K562 (cell line): ENCODE measurements around the gene GIT2. TPM values are rescaled to one million over a fixed set of nuclear protein-coding genes. Genes with fewer than 3 reads are reported as not detected.
A peak's percentile ranks its signal among the peaks of the same experiment; 100 is the strongest.

Experiments
- HCFC1 ChIP-seq: IDR thresholded peaks from 2 replicates; pipeline ENCODE4 v1.6.1; 2012; ENCODE audit warnings: low read depth, low read length, improper control_type of control experiment
- NR2C1 ChIP-seq, 2 experiments: fragments of 450-650 bp; IDR thresholded peaks; 2 replicates each; pipeline ENCODE4 v1.6.1; 2017; ENCODE audit warnings: mild to moderate bottlenecking in 2 of 2, antibody characterized with exemption in 1 of 2, inconsistent platforms in 1 of 2, missing compliant biosample characterization in 1 of 2, missing genetic modification characterization in 1 of 2
- SIN3A ChIP-seq, 2 experiments: fragments of 150-350 bp in 1 of 2; IDR thresholded peaks; 2 replicates each; pipeline ENCODE4 v1.6.1; 2011 to 2016; ENCODE audit warnings: borderline replicate concordance in 2 of 2, low read depth in 2 of 2, low read length in 2 of 2, mild to moderate bottlenecking in 2 of 2, moderate library complexity in 2 of 2; ENCODE audit not compliant: control insufficient read depth in 1 of 2
- SMARCA4 ChIP-seq: fragments of 450-650 bp; IDR thresholded peaks from 2 replicates; pipeline ENCODE4 v1.6.1; 2016
- ZNF146 ChIP-seq: IDR thresholded peaks from one replicate; pipeline ENCODE4 v1.6.1; 2018; ENCODE audit warnings: missing compliant biosample characterization; ENCODE audit not compliant: unreplicated experiment
- ZNF165 ChIP-seq: fragments of 250-450 bp; sonication (Bioruptor Pico); IDR thresholded peaks from 2 replicates; pipeline ENCODE4 v1.4.0; 2020; ENCODE audit warnings: borderline replicate concordance
- polyA plus RNA-seq, 8 experiments: library from polyadenylated mRNA; depleted of rRNA in 4 of 8; stranded (reverse) in 5 of 8; unstranded in 3 of 8; fragments of >200 nt; fragmentation: Nextera tagmentation in 2 of 8; fragmentation: Illumina TruSeq in 1 of 8; extraction: Ambion mirVana in 2 of 8; extraction: Trizol in 1 of 8; gene quantifications; 2 replicates each; pipeline versions ENCODE4 v1.2.1 to v1.2.3, GENCODE V29; 2011 to 2014; ENCODE audit warnings: inconsistent platforms in 1 of 8, missing spikeins in 1 of 8
- total RNA-seq, 7 experiments: library from RNA; depleted of rRNA in 6 of 7; stranded (reverse); fragments of >200 nt in 6 of 7; fragmentation: Illumina TruSeq in 2 of 7; extraction: Trizol in 2 of 7; gene quantifications; 2 replicates each; pipeline versions ENCODE4 v1.2.1 to v1.2.3, GENCODE V29; 2011 to 2021; ENCODE audit warnings: low replicate concordance in 1 of 7
- TF ChIP-seq, protein P1 (sequence below): sonication (generic); formaldehyde crosslinking; IDR thresholded peaks from 2 replicates; pipeline ENCODE4 v1.4.0; 2020; ENCODE audit warnings: mild to moderate bottlenecking, missing genetic modification reagents
- TF ChIP-seq, protein P2 (sequence below): fragments of 450-650 bp; IDR thresholded peaks from 2 replicates; pipeline ENCODE4 v1.6.1; 2017; ENCODE audit warnings: antibody characterized with exemption
- TF ChIP-seq, protein P3 (sequence below): sonication (generic); formaldehyde crosslinking; IDR thresholded peaks from 2 replicates; pipeline ENCODE4 v1.8.0; 2022; ENCODE audit warnings: missing genetic modification reagents, mild to moderate bottlenecking, borderline replicate concordance
- TF ChIP-seq, protein P4 (sequence below): fragments of 250-450 bp; sonication (Bioruptor Pico); IDR thresholded peaks from 2 replicates; pipeline ENCODE4 v1.9.0; 2021; ENCODE audit warnings: mild to moderate bottlenecking
- TF ChIP-seq, protein P5 (sequence below): fragments of 450-650 bp; conservative IDR thresholded peaks from 2 replicates; pipeline ENCODE4 v1.6.1; 2016; ENCODE audit warnings: missing genetic modification characterization, low read depth, mild to moderate bottlenecking, control low read depth, missing compliant biosample characterization
- TF ChIP-seq, protein P6 (sequence below): sonication (generic); formaldehyde crosslinking; IDR thresholded peaks from 2 replicates; pipeline ENCODE4 v1.8.0; 2022; ENCODE audit warnings: missing genetic modification reagents, mild to moderate bottlenecking, borderline replicate concordance
- TF ChIP-seq, protein P7 (sequence below): fragments of 250-450 bp; sonication (Bioruptor Pico); IDR thresholded peaks from 2 replicates; pipeline ENCODE4 v1.4.0; 2020; ENCODE audit warnings: mild to moderate bottlenecking

The GIT2 gene
- total and polyA plus RNA-seq, 9 of the 15 experiments (the other 6 are each of a cell fraction or from before 2014, with no cell fraction given) = 4.0 to 30.4 (median 23.5) TPM

DNA sequence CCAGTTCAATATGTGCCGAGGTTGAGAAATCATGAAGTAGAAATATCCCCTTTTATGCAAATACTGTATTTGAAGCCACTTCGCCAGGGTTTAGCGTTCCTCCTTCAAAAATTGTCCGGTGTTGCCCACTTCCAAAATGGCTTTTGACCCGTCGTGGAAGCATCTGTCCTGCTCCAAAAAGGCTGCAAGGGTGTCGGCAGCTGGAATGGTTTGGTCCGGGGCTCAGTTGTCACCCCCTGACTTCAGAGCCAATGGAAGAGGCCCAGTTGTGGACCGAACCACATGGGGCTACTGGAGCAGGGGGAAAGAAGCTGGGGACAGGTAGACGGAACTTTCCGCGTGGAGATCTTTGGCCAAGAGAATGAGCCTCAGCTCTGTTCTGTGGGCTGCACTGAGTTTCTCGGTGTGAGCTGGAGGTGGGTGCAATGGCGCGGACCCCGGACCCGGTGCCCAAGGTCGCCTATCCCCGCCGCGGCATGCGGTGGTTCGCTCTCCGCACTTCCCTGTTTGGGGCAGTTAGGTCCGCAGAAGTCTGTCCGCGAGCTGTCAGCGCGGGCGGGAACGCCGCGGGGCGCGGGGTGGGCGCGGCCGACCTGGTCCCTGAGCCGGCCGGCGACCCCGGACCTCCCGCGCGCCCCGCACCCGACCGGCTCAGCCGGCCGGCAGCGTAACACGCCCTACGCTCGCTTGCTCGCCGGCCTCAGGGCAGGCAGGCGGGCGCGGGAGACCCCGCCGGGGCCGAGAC lies 2.9 kb upstream of the GIT2 start, which contains the start of gene ANKRD13A (continued):
- TF ChIP-seq, protein P1, sequence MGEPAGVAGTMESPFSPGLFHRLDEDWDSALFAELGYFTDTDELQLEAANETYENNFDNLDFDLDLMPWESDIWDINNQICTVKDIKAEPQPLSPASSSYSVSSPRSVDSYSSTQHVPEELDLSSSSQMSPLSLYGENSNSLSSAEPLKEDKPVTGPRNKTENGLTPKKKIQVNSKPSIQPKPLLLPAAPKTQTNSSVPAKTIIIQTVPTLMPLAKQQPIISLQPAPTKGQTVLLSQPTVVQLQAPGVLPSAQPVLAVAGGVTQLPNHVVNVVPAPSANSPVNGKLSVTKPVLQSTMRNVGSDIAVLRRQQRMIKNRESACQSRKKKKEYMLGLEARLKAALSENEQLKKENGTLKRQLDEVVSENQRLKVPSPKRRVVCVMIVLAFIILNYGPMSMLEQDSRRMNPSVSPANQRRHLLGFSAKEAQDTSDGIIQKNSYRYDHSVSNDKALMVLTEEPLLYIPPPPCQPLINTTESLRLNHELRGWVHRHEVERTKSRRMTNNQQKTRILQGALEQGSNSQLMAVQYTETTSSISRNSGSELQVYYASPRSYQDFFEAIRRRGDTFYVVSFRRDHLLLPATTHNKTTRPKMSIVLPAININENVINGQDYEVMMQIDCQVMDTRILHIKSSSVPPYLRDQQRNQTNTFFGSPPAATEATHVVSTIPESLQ = no peak
- TF ChIP-seq ZNF165 (CRISPR knock-in tag) (no peak), ZNF146 (CRISPR knock-in tag) (no peak), SIN3A (IDR thresholded peaks at IDR 0.05; ENCODE audit: borderline replicate concordance in 2 of 2, control insufficient read depth in 1 of 2, low read depth in 2 of 2, low read length in 2 of 2) (peak in 1 of 2 experiments; percentile 96; a peak in 3 of 4 replicates), NR2C1 (IDR thresholded peaks at IDR 0.05) (peak; percentile 81), NR2C1 (tag; IDR thresholded peaks at IDR 0.05) (peak; percentile 83), SMARCA4 (0 out of 2 replicates have a peak, but pooled peaks have one; percentile 17), HCFC1 (peak; percentile 86)
- TF ChIP-seq, protein P2, sequence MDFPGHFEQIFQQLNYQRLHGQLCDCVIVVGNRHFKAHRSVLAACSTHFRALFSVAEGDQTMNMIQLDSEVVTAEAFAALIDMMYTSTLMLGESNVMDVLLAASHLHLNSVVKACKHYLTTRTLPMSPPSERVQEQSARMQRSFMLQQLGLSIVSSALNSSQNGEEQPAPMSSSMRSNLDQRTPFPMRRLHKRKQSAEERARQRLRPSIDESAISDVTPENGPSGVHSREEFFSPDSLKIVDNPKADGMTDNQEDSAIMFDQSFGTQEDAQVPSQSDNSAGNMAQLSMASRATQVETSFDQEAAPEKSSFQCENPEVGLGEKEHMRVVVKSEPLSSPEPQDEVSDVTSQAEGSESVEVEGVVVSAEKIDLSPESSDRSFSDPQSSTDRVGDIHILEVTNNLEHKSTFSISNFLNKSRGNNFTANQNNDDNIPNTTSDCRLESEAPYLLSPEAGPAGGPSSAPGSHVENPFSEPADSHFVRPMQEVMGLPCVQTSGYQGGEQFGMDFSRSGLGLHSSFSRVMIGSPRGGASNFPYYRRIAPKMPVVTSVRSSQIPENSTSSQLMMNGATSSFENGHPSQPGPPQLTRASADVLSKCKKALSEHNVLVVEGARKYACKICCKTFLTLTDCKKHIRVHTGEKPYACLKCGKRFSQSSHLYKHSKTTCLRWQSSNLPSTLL = no peak
- TF ChIP-seq, protein P3, sequence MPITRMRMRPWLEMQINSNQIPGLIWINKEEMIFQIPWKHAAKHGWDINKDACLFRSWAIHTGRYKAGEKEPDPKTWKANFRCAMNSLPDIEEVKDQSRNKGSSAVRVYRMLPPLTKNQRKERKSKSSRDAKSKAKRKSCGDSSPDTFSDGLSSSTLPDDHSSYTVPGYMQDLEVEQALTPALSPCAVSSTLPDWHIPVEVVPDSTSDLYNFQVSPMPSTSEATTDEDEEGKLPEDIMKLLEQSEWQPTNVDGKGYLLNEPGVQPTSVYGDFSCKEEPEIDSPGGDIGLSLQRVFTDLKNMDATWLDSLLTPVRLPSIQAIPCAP (CRISPR knock-in tag) = peak; percentile 48; the same call in 1 of the 2 replicates
- TF ChIP-seq, protein P4, sequence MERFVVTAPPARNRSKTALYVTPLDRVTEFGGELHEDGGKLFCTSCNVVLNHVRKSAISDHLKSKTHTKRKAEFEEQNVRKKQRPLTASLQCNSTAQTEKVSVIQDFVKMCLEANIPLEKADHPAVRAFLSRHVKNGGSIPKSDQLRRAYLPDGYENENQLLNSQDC = no peak
- TF ChIP-seq, protein P5, sequence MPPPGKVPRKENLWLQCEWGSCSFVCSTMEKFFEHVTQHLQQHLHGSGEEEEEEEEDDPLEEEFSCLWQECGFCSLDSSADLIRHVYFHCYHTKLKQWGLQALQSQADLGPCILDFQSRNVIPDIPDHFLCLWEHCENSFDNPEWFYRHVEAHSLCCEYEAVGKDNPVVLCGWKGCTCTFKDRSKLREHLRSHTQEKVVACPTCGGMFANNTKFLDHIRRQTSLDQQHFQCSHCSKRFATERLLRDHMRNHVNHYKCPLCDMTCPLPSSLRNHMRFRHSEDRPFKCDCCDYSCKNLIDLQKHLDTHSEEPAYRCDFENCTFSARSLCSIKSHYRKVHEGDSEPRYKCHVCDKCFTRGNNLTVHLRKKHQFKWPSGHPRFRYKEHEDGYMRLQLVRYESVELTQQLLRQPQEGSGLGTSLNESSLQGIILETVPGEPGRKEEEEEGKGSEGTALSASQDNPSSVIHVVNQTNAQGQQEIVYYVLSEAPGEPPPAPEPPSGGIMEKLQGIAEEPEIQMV (tag) = 0 out of 2 replicates have a peak, but pooled peaks have one; percentile 5
- TF ChIP-seq, protein P6, sequence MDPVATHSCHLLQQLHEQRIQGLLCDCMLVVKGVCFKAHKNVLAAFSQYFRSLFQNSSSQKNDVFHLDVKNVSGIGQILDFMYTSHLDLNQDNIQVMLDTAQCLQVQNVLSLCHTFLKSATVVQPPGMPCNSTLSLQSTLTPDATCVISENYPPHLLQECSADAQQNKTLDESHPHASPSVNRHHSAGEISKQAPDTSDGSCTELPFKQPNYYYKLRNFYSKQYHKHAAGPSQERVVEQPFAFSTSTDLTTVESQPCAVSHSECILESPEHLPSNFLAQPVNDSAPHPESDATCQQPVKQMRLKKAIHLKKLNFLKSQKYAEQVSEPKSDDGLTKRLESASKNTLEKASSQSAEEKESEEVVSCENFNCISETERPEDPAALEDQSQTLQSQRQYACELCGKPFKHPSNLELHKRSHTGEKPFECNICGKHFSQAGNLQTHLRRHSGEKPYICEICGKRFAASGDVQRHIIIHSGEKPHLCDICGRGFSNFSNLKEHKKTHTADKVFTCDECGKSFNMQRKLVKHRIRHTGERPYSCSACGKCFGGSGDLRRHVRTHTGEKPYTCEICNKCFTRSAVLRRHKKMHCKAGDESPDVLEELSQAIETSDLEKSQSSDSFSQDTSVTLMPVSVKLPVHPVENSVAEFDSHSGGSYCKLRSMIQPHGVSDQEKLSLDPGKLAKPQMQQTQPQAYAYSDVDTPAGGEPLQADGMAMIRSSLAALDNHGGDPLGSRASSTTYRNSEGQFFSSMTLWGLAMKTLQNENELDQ (CRISPR knock-in tag) = peak; percentile 35; the same call in 1 of the 2 replicates
- TF ChIP-seq, protein P7, sequence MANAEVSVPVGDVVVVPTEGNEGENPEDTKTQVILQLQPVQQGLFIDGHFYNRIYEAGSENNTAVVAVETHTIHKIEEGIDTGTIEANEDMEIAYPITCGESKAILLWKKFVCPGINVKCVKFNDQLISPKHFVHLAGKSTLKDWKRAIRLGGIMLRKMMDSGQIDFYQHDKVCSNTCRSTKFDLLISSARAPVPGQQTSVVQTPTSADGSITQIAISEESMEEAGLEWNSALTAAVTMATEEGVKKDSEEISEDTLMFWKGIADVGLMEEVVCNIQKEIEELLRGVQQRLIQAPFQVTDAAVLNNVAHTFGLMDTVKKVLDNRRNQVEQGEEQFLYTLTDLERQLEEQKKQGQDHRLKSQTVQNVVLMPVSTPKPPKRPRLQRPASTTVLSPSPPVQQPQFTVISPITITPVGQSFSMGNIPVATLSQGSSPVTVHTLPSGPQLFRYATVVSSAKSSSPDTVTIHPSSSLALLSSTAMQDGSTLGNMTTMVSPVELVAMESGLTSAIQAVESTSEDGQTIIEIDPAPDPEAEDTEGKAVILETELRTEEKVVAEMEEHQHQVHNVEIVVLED (CRISPR knock-in tag) = peak; percentile 26; the same call in 1 of the 2 replicates
